ENCODE measurements around the gene PLK2.

PLK2 gene

DNA sequence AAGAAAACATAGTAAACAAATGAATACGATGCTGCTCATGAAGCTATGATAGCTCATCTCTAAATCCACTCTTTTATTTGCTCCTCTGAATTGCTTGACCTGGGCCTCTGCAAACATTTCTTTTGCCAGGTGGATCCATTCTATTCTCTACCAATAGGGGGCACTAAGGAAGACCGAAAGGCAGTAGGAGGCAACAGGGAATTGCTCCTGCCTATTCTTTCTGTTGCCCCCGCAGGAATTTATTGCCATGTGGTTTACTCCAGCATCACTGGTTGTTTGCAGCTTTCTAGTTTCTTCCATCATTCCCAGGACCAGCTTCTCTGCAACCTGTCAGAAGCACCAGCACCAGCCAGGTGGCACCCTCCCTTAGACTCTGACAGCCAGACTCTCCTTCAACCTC, 36.6 kb upstream of the PLK2 start:
- Histone ChIP-seq H3K9ac (ENCODE audit: low read length) (no peak overlapping the region), H3K36me3 (ENCODE audit: control insufficient read depth, insufficient read depth, low read length) (no peaks in the 10 kb centered on the region), H3K4me3 (ENCODE audit: low read length) (no peak overlapping the region), H3K27me3 (ENCODE audit: control insufficient read depth, insufficient read depth, low read length) (no peaks in the 10 kb centered on the region), H3K4me1 (ENCODE audit: control insufficient read depth, insufficient read depth, low read length) (no peaks in the 10 kb centered on the region), H3K9me3 (ENCODE audit: control insufficient read depth, low read length) (no peaks in the 10 kb centered on the region)

DNA sequence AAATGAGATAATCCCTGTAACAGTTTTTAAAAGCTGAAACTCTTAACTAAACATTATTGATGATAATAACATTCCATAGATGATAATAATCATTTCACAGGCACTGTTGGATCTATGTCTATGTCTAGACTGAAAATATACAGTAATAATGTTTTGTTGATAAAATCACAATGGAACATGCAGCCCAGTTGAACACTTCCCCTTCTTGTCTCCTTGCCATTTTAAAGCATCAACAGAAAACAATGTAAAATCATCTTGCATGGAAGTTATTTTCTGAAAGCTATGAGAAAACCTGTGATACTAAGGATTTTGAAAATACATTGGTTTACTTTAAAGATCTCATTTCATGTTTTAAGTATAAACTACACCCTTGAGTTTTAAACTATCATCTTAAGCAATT, 33.3 kb upstream of the PLK2 start:
- H3K9me3 ChIP-seq (ENCODE audit: control insufficient read depth, low read length) = no peaks in the 10 kb centered on the region
- H3K27me3 ChIP-seq (ENCODE audit: control insufficient read depth, insufficient read depth, low read length) = no peaks in the 10 kb centered on the region
- H3K9ac ChIP-seq (ENCODE audit: low read length) = no peak overlapping the region
- no peaks in the 10 kb centered on the region for H3K4me1 ChIP-seq (ENCODE audit: control insufficient read depth, insufficient read depth, low read length)
- H3K4me3 ChIP-seq (ENCODE audit: low read length) = no peak overlapping the region
- no peaks in the 10 kb centered on the region for H3K36me3 ChIP-seq (ENCODE audit: control insufficient read depth, insufficient read depth, low read length)

DNA sequence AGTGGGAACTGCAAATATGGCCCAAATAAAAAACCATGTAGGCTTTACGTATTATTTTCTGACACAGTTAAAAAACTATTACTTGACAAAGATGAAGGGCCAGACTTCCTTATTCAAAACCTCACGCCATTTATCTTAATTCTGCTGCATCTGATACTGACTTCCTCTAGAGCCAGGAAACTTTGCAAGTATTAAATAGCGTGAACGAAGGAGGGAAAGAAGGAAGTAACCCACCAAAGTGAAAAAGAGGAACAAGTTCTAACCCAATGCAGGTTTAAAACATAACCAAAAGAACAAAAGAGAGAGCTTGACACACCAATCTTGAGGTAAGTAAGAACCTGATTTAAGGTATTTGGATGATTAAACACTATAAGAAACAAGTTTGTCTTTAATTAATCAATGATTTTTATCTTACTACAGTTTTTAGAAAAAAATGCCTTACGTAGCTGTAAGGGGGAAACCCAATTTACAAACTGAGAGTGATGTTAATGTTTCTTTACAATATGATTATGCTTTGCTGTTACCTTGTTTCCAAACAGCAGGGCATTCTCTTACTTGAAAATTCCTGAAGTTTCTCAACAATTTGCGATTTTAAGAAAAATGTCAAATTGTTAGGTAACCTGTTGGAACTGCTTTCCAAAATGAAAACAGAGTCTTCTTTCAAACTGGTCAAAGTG, 31.5 kb upstream of the PLK2 start, which contains the start of gene GAPT:
Gene GAPT, plus strand, starts transcription at position 220 of the 677 bp plus-strand sequence. CDS start 3,102 bp downstream, outside the sequence.
- H3K9me3 ChIP-seq (ENCODE audit: control insufficient read depth, low read length) = no peaks in the 10 kb centered on the region
- no peaks in the 10 kb centered on the region for H3K4me1 ChIP-seq (ENCODE audit: control insufficient read depth, insufficient read depth, low read length)
- no peaks in the 10 kb centered on the region for H3K27me3 ChIP-seq (ENCODE audit: control insufficient read depth, insufficient read depth, low read length)
- H3K4me3 ChIP-seq (ENCODE audit: low read length) = no peak within 1 kb of the TSS
- no peak within 1 kb of the TSS for H3K9ac ChIP-seq (ENCODE audit: low read length)
- no peaks in the 10 kb centered on the region for H3K36me3 ChIP-seq (ENCODE audit: control insufficient read depth, insufficient read depth, low read length)

DNA sequence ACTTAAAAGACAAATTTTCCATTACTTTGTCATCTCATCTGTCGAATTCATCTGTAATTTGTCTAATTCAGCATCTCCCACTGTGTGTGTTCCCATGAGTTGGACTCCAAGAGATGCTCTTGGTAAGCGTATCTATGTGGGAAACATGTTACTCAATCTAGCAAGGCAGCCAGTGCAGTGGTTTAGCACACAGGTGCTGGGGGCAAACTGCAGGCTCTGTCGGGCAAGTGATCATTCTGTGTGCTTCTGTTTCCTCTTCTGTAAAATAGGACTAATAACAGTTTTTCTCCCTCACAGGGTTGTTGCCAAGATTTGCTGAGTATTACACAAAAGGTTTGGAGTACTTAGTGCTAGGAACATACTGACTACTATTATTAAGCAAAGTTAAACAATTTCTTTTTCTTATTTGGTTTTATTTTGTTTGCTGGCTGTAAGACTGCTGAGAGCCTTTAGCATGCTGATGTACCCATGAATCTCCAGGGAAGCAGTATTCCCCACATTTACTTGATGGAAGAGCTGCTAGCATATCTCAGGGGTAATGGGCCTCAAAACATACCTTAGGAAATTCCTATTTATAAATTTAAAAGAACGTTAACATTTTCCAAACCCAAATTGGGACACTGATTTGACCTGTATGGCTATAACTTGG, 30.6 kb upstream of the PLK2 start:
- H3K27me3 ChIP-seq (ENCODE audit: control insufficient read depth, insufficient read depth, low read length) = no peaks in the 10 kb centered on the region
- H3K4me1 ChIP-seq (ENCODE audit: control insufficient read depth, insufficient read depth, low read length) = no peaks in the 10 kb centered on the region
- H3K36me3 ChIP-seq (ENCODE audit: control insufficient read depth, insufficient read depth, low read length) = no peaks in the 10 kb centered on the region
- no peak overlapping the region for H3K9ac ChIP-seq (ENCODE audit: low read length)
- no peaks in the 10 kb centered on the region for H3K9me3 ChIP-seq (ENCODE audit: control insufficient read depth, low read length)
- no peak overlapping the region for H3K4me3 ChIP-seq (ENCODE audit: low read length)

DNA sequence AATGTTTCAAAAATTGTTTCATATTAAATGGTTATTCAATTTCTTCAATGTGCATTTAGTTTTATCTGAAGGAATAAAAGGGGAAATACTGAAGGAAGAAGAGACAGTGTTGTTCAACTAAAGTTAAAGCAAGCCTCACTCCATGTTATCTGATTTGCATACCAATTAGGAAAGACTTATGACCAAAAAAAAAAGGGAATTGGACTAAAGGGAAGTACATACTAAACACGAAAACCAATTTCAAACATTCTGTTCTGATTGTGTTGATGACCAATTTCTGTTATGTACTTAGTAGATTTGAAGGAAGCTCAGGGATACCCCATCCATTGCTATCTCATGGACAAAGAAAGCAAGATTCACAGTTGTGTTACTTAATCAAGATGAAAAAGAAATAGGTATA, 26.4 kb upstream of the PLK2 start:
- Histone ChIP-seq H3K27me3 (ENCODE audit: control insufficient read depth, insufficient read depth, low read length) (no peaks in the 10 kb centered on the region), H3K9ac (ENCODE audit: low read length) (no peak overlapping the region), H3K36me3 (ENCODE audit: control insufficient read depth, insufficient read depth, low read length) (no peaks in the 10 kb centered on the region), H3K4me3 (ENCODE audit: low read length) (no peak overlapping the region), H3K9me3 (ENCODE audit: control insufficient read depth, low read length) (no peaks in the 10 kb centered on the region), H3K4me1 (ENCODE audit: control insufficient read depth, insufficient read depth, low read length) (no peaks in the 10 kb centered on the region)

DNA sequence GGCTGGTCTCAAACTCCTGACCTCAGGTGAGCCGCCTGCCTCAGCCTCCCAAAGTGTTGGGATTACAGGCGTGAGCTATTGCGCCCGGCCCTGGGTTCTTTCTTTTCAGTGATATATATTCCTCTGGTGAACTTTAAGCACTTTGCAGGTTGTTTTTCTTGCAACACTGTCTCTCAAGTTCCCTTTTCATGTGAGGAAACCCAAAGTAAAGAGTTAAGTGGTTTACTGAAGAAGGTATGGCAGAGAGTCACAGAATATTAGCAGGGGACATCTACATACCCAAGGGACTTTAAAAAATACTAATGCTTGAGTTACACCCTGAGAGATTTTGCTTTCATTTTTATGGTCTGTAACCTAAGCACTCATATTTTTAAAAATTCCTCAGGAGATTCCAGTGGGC, 24.6 kb upstream of the PLK2 start:
- H3K36me3 ChIP-seq (ENCODE audit: control insufficient read depth, insufficient read depth, low read length) = no peaks in the 10 kb centered on the region
- no peaks in the 10 kb centered on the region for H3K4me1 ChIP-seq (ENCODE audit: control insufficient read depth, insufficient read depth, low read length)
- H3K4me3 ChIP-seq (ENCODE audit: low read length) = no peak overlapping the region
- H3K27me3 ChIP-seq (ENCODE audit: control insufficient read depth, insufficient read depth, low read length) = no peaks in the 10 kb centered on the region
- no peaks in the 10 kb centered on the region for H3K9me3 ChIP-seq (ENCODE audit: control insufficient read depth, low read length)
- H3K9ac ChIP-seq (ENCODE audit: low read length) = no peak overlapping the region

DNA sequence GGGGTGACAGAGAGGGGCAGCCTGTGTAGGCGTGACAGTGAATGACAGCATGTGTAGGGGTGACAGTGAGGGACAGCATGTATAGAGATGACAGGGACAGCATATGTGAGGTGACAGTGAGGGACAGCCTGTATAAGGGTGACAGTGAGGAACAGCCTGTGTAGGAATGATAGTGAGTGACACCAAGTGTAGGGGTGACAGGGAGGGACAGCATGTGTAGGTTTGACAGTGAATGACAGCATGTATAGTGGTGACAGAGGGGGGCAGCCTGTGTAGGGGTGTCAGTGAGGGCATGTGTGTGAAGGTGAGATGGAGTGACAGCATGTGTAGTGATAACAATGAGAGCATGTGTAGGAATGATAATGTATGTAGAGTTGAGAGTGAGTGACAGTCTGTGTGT, 22.6 kb upstream of the PLK2 start:
- Histone ChIP-seq H3K4me1 (ENCODE audit: control insufficient read depth, insufficient read depth, low read length) (no peaks in the 10 kb centered on the region), H3K9ac (ENCODE audit: low read length) (no peak overlapping the region), H3K27me3 (ENCODE audit: control insufficient read depth, insufficient read depth, low read length) (no peaks in the 10 kb centered on the region), H3K9me3 (ENCODE audit: control insufficient read depth, low read length) (no peaks in the 10 kb centered on the region), H3K4me3 (ENCODE audit: low read length) (no peak overlapping the region), H3K36me3 (ENCODE audit: control insufficient read depth, insufficient read depth, low read length) (no peaks in the 10 kb centered on the region)

DNA sequence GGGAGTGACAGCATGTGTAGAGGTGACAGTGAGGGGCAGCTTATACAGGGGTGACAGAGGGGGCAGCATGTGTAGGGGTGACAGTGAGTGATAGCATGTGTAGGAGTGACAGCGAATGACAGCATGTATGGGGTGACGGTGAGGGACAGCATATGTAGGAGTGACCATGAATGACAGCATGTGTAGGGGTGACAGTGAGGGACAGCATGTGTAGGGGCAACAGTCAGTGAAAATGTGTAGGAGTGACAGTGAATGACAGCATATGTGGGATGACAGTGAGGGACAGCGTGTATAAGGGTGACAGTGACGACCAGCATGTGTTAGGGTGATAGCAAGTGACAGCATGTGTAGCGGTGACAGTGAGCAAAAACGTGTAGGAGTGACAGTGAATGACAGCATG, 21.9 kb upstream of the PLK2 start:
- Histone ChIP-seq H3K9me3 (ENCODE audit: control insufficient read depth, low read length) (no peaks in the 10 kb centered on the region), H3K4me3 (ENCODE audit: low read length) (no peak overlapping the region), H3K36me3 (ENCODE audit: control insufficient read depth, insufficient read depth, low read length) (no peaks in the 10 kb centered on the region), H3K27me3 (ENCODE audit: control insufficient read depth, insufficient read depth, low read length) (no peaks in the 10 kb centered on the region), H3K9ac (ENCODE audit: low read length) (no peak overlapping the region), H3K4me1 (ENCODE audit: control insufficient read depth, insufficient read depth, low read length) (no peaks in the 10 kb centered on the region)

DNA sequence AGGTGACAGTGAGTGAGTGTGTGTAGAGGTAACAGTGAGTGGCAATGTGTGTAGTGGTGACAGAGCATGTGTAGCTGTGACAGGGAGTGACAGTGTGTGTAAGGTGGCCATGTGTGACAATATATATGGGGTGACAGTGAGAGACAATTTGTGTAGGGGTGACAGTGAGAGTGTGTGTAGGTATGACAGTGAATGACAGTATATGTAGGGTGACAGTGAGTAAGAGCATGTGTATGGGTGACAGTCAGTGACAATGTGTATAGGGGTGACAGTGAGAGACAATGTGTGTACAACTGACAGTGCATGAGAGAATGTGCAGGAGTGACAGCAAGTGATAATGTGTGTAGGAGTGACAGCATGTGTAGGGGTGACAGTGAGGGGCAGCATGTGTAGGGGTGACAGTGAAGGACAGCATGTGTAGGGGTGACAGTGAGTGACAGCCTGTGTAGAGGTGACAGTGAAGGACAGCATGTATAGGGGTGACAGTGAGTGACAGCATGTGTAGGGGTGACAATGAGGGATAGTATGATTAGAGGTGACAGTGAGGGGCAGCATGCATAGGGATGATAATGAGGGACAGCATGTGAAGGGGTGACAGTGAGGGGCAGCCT, 21.3 kb upstream of the PLK2 start:
- Histone ChIP-seq H3K9ac (ENCODE audit: low read length) (no peak overlapping the region), H3K4me3 (ENCODE audit: low read length) (no peak overlapping the region), H3K27me3 (ENCODE audit: control insufficient read depth, insufficient read depth, low read length) (no peaks in the 10 kb centered on the region), H3K36me3 (ENCODE audit: control insufficient read depth, insufficient read depth, low read length) (no peaks in the 10 kb centered on the region), H3K9me3 (ENCODE audit: control insufficient read depth, low read length) (no peaks in the 10 kb centered on the region), H3K4me1 (ENCODE audit: control insufficient read depth, insufficient read depth, low read length) (no peaks in the 10 kb centered on the region)

DNA sequence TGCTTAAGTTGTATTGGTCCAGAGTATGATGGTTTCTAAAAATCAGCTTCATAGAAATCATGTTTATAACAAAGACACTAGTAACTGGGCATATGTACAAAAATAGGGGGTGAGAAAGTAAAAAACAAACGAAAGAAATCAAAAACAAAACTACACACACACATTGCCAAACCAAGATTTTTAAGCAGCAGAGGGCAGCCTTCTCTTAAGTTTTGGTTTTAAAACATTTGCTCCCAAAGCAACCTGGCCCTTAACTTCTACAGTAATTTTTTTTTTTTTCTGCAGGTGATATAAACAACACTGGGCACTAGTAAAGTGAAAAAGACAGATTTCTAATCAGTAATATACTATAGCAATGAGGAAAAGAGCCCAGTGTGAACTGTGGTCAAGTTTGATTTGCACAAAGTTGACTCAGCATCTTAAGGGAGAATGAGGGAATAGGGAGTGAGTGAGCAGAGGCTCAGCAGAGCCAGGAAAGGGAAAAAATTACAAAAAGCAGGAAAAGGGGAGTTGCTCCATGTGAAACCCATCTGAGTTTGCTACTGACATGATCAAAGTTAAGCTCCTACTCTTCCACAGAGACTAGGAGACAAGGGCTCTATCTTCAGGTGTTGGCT, 18.0 kb upstream of the PLK2 start:
- Histone ChIP-seq H3K9me3 (ENCODE audit: control insufficient read depth, low read length) (no peaks in the 10 kb centered on the region), H3K4me3 (ENCODE audit: low read length) (no peak overlapping the region), H3K27me3 (ENCODE audit: control insufficient read depth, insufficient read depth, low read length) (no peaks in the 10 kb centered on the region), H3K9ac (ENCODE audit: low read length) (no peak overlapping the region), H3K36me3 (ENCODE audit: control insufficient read depth, insufficient read depth, low read length) (no peaks in the 10 kb centered on the region), H3K4me1 (ENCODE audit: control insufficient read depth, insufficient read depth, low read length) (no peaks in the 10 kb centered on the region)

DNA sequence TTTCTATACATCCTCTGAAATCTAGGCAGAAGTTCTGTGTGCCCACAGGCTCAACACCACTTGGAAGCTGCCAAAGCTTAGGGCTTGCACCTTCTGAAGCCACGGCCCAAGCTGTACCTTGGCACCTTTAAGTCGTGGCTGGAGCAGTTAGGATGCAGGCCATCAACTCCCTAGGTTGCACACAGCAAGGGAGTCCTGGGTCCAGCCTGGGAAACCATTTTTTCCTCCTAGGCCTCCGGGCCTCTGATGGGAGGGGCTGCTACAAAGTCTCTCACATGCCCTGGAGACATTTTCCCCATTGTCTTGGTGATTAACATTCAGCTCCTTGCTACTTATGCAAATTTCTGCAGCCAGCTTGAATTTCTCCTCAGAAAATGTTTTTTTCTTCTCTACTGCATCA, 15.5 kb upstream of the PLK2 start:
- Histone ChIP-seq H3K27me3 (ENCODE audit: control insufficient read depth, insufficient read depth, low read length) (no peaks in the 10 kb centered on the region), H3K9ac (ENCODE audit: low read length) (no peak overlapping the region)

DNA sequence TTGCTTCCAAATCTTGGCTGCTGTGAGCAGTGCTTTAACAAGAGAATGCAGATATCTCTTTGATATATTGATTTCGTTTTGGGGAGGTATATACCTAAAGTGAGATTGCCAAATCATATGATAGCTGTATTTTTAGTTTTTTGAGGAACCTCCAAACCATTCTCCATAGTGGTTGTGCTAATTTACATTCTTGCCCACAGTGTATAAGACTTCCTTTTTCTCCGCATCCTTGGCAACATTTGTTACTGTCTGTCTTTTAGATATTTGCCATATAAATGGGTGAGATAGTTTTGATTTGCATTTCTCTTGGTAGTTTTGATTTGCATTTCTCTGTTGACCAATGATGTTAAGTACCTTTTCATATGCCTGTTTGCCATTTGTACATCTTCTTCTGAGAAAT, 10.0 kb upstream of the PLK2 start:
- Histone ChIP-seq H3K4me1 (ENCODE audit: control insufficient read depth, insufficient read depth, low read length) (no peaks in the 10 kb centered on the region), H3K9ac (ENCODE audit: low read length) (no peak overlapping the region), H3K9me3 (ENCODE audit: control insufficient read depth, low read length) (no peaks in the 10 kb centered on the region), H3K27me3 (ENCODE audit: control insufficient read depth, insufficient read depth, low read length) (no peaks in the 10 kb centered on the region), H3K36me3 (ENCODE audit: control insufficient read depth, insufficient read depth, low read length) (no peaks in the 10 kb centered on the region), H3K4me3 (ENCODE audit: low read length) (no peak overlapping the region)

More for the DNA sequence above, 15.5 kb upstream of the PLK2 start:
- H3K9me3 ChIP-seq (ENCODE audit: control insufficient read depth, low read length) = no peaks in the 10 kb centered on the region
- H3K36me3 ChIP-seq (ENCODE audit: control insufficient read depth, insufficient read depth, low read length) = no peaks in the 10 kb centered on the region
- no peak overlapping the region for H3K4me3 ChIP-seq (ENCODE audit: low read length)
- H3K4me1 ChIP-seq (ENCODE audit: control insufficient read depth, insufficient read depth, low read length) = no peaks in the 10 kb centered on the region

Measured in mucosa of stomach (tissue), 1 donor.